ENCODE measurements around the gene IL13. TPM values are rescaled to one million over a fixed set of nuclear protein-coding genes. Genes with fewer than 3 reads are reported as not detected.

IL13 gene
- polyA plus RNA-seq, 1 donor from 2014 or later = 0.25 TPM

GRCh38 chr5:132677191-132677590 lies 19.2 kb downstream of the IL13 start:
- no peak overlapping the region for H3K4me2 ChIP-seq (ENCODE audit: low read length)
- H2AFZ ChIP-seq (ENCODE audit: low read depth, low read length) = no peak overlapping the region
- no peaks in the 10 kb centered on the region for H3K9me2 ChIP-seq (ENCODE audit: insufficient read depth, low read length)
- H3K36me3 ChIP-seq (ENCODE audit: insufficient read depth, low read length) = no peaks in the 10 kb centered on the region
- no peaks in the 10 kb centered on the region for H3K9me3 ChIP-seq (ENCODE audit: low read length)
- no peaks in the 10 kb centered on the region for H3K27me3 ChIP-seq (ENCODE audit: insufficient read depth, low read depth, low read length)
- no peak for TF ChIP-seq SMC3 (conservative IDR thresholded peaks at IDR 0.05; ENCODE audit: poor library complexity)
- no peak for TF ChIP-seq EZH2 (IDR thresholded peaks at IDR 0.05; ENCODE audit: borderline replicate concordance, insufficient read depth, low read length, poor library complexity, severe bottlenecking)
- TF ChIP-seq TAF1 (IDR thresholded peaks at IDR 0.05; ENCODE audit: low read depth) = no peak
- no peak for TF ChIP-seq RAD21 (conservative IDR thresholded peaks at IDR 0.05)
- TF ChIP-seq CTCF (IDR thresholded peaks at IDR 0.05; ENCODE audit: poor library complexity, severe bottlenecking) = no peak
- no peak for TF ChIP-seq REST (IDR thresholded peaks at IDR 0.05; ENCODE audit: borderline replicate concordance)
- TF ChIP-seq MXI1 (conservative IDR thresholded peaks at IDR 0.05; ENCODE audit: poor library complexity, severe bottlenecking) = no peak
- TF ChIP-seq POLR2AphosphoS5 (IDR thresholded peaks at IDR 0.05) = no peak
- TF ChIP-seq EP300 (conservative IDR thresholded peaks at IDR 0.05; ENCODE audit: poor library complexity, severe bottlenecking) = no peak
- no peak overlapping the region for H3K27ac ChIP-seq (ENCODE audit: low read length)
- H4K20me1 ChIP-seq (ENCODE audit: insufficient read depth) = no peaks in the 10 kb centered on the region
- no peak overlapping the region for H3K9ac ChIP-seq (ENCODE audit: low read length)
- no peak overlapping the region for H3K4me3 ChIP-seq (ENCODE audit: low read length)
- H3F3A ChIP-seq (ENCODE audit: insufficient read depth, low read length, poor library complexity, severe bottlenecking) = no peaks in the 10 kb centered on the region
- no peaks in the 10 kb centered on the region for H3K79me2 ChIP-seq (replicated peaks; ENCODE audit: insufficient read depth, low read length)

- TF ChIP-seq CTCF (IDR thresholded peaks at IDR 0.05; ENCODE audit: poor library complexity, severe bottlenecking) = no peak
- TF ChIP-seq REST (IDR thresholded peaks at IDR 0.05; ENCODE audit: borderline replicate concordance) = no peak
- no peak for TF ChIP-seq POLR2AphosphoS5 (IDR thresholded peaks at IDR 0.05)
- TF ChIP-seq SMC3 (conservative IDR thresholded peaks at IDR 0.05; ENCODE audit: poor library complexity) = no peak
- TF ChIP-seq EZH2 (IDR thresholded peaks at IDR 0.05; ENCODE audit: borderline replicate concordance, insufficient read depth, low read length, poor library complexity, severe bottlenecking) = no peak
- no peak for TF ChIP-seq EP300 (conservative IDR thresholded peaks at IDR 0.05; ENCODE audit: poor library complexity, severe bottlenecking)
- no peak for TF ChIP-seq TAF1 (IDR thresholded peaks at IDR 0.05; ENCODE audit: low read depth)
- TF ChIP-seq RAD21 (conservative IDR thresholded peaks at IDR 0.05) = no peak
- no peak for TF ChIP-seq MXI1 (conservative IDR thresholded peaks at IDR 0.05; ENCODE audit: poor library complexity, severe bottlenecking)
- no peak overlapping the region for H3K27ac ChIP-seq (ENCODE audit: low read length)
- H4K20me1 ChIP-seq (ENCODE audit: insufficient read depth) = no peaks in the 10 kb centered on the region
- H3K79me2 ChIP-seq (replicated peaks; ENCODE audit: insufficient read depth, low read length) = no peaks in the 10 kb centered on the region
- no peak overlapping the region for H3K4me3 ChIP-seq (ENCODE audit: low read length)
- H3K4me2 ChIP-seq (ENCODE audit: low read length) = no peak overlapping the region
- H3K9me3 ChIP-seq (ENCODE audit: low read length) = no peaks in the 10 kb centered on the region
- no peak overlapping the region for H3K9ac ChIP-seq (ENCODE audit: low read length)
- H3F3A ChIP-seq (ENCODE audit: insufficient read depth, low read length, poor library complexity, severe bottlenecking) = no peaks in the 10 kb centered on the region
- no peaks in the 10 kb centered on the region for H3K27me3 ChIP-seq (ENCODE audit: insufficient read depth, low read depth, low read length)
- H2AFZ ChIP-seq (ENCODE audit: low read depth, low read length) = no peak overlapping the region
- H3K9me2 ChIP-seq (ENCODE audit: insufficient read depth, low read length) = no peaks in the 10 kb centered on the region
- H3K36me3 ChIP-seq (ENCODE audit: insufficient read depth, low read length) = no peaks in the 10 kb centered on the region
Observed at GRCh38 chr5:132677682-132678400, 19.9 kb downstream of the IL13 start.

Data from neural cell (in vitro differentiated cells).